Myometrial cell (primary cell): Measurements from ENCODE around the gene MRPL44. TPM values are rescaled to one million over a fixed set of nuclear protein-coding genes. Genes with fewer than 3 reads are reported as not detected.

Experiments
- total RNA-seq: library from RNA; depleted of rRNA; stranded (reverse); fragments of >200 nt; gene quantifications from 2 replicates; pipeline ENCODE4 v1.2.3, GENCODE V29; 2015

The MRPL44 gene
- 47.3 TPM in 2 replicates for total RNA-seq

DNA sequence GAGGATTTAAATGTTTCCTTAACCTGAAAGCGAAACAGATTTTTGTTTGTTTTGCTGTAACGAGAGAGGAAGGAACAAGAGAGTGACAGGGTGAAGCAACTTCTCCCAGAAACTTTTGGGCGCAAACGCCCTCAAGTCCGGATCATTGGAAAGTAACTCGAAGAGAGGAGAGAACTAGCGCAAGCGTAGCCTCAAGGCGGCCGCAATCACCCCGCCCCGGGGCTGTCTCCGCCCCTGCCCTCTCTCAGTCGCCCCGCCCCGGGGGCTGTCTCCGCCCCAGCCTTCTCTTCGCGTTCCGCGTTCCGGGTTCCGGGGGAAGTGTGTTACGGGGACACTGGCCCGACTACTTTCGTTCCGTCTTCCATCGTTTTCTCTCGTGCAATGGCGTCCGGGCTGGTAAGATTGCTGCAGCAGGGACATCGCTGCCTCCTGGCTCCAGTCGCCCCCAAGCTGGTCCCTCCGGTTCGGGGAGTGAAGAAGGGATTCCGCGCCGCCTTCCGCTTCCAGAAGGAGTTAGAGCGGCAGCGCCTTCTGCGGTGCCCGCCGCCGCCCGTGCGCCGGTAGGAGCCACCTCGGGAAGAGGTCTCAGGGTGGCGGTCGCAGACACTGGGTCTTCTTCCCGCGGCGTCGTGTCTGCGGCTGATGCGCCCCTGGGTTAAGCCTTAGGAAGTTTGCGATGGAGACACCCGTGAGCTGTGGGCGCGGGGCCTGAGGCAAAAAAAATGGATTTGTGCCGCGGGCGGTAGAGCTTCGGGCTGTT lies at the start of gene MRPL44:
Gene MRPL44 (plus strand): TSS at position 372 of the 760 bp plus-strand sequence. CDS start 10 bp downstream, at position 382.

GRCh38 chr2:223944703-223945531 lies 12.3 kb upstream of the MRPL44 start, which contains the start of gene WDFY1:
TSS of gene WDFY1 (minus strand) at chr2:223945335. CDS start at chr2:223945284, 51 bp downstream.

Other genes starting within 250 kb of the MRPL44 start
- gene AP1S3, start 119.9 kb upstream of the MRPL44 start, total RNA-seq = 2.3 and 5.0 TPM in 2 replicates
- gene WDFY1, start 12.1 kb upstream of the MRPL44 start, total RNA-seq = 49.3 and 65.2 TPM in 2 replicates
- gene SERPINE2, start 81.8 kb downstream of the MRPL44 start, total RNA-seq = 35.1 and 36.3 TPM in 2 replicates